ENCODE data around the gene IL1F10.

The IL1F10 gene

GRCh38 chr2:113028112-113028511 is 39.7 kb upstream of the IL1F10 start:
- peaks cover 72% of the 10 kb centered on the region for H3K27me3 ChIP-seq
- no peak for TF ChIP-seq CTCF (IDR thresholded peaks at IDR 0.05)
- H3K27ac ChIP-seq, result no peak overlapping the region
- no peak overlapping the region for H3K4me3 ChIP-seq (ENCODE audit: low read depth in 1 of 2, low read length in 1 of 2)
- no peaks in the 10 kb centered on the region for H3K4me1 ChIP-seq (ENCODE audit: control insufficient read depth in 1 of 2, insufficient read depth in 1 of 2, low read depth in 1 of 2, low read length in 1 of 2)
- no peaks in the 10 kb centered on the region for H3K36me3 ChIP-seq
- H3K9me3 ChIP-seq, result no peaks in the 10 kb centered on the region

GRCh38 chr2:113032737-113033136 is 35.0 kb upstream of the IL1F10 start:
- no peak overlapping the region for H3K27ac ChIP-seq
- peaks cover 48% of the 10 kb centered on the region for H3K27me3 ChIP-seq
- H3K36me3 ChIP-seq, result no peaks in the 10 kb centered on the region
- H3K9me3 ChIP-seq, result no peaks in the 10 kb centered on the region
- H3K4me1 ChIP-seq (ENCODE audit: control insufficient read depth in 1 of 2, insufficient read depth in 1 of 2, low read depth in 1 of 2, low read length in 1 of 2), result no peaks in the 10 kb centered on the region
- TF ChIP-seq CTCF (IDR thresholded peaks at IDR 0.05), result no peak
- no peak overlapping the region for H3K4me3 ChIP-seq (ENCODE audit: low read depth in 1 of 2, low read length in 1 of 2)

GRCh38 chr2:113034016-113034415 is 33.8 kb upstream of the IL1F10 start:
- Histone ChIP-seq H3K9me3 (no peaks in the 10 kb centered on the region), H3K27me3 (peaks cover 35% of the 10 kb centered on the region), H3K4me3 (ENCODE audit: low read depth in 1 of 2, low read length in 1 of 2) (no peak overlapping the region), H3K36me3 (no peaks in the 10 kb centered on the region), H3K27ac (no peak overlapping the region), H3K4me1 (ENCODE audit: control insufficient read depth in 1 of 2, insufficient read depth in 1 of 2, low read depth in 1 of 2, low read length in 1 of 2) (no peaks in the 10 kb centered on the region)
- TF ChIP-seq CTCF (IDR thresholded peaks at IDR 0.05), result no peak

- H3K4me1 ChIP-seq (ENCODE audit: control insufficient read depth in 1 of 2, insufficient read depth in 1 of 2, low read depth in 1 of 2, low read length in 1 of 2), result no peaks in the 10 kb centered on the region
- H3K27ac ChIP-seq, result no peak overlapping the region
- no peaks in the 10 kb centered on the region for H3K36me3 ChIP-seq
- H3K27me3 ChIP-seq, result peaks cover 20% of the 10 kb centered on the region
- no peak for TF ChIP-seq CTCF (IDR thresholded peaks at IDR 0.05)
- no peak overlapping the region for H3K4me3 ChIP-seq (ENCODE audit: low read depth in 1 of 2, low read length in 1 of 2)
- H3K9me3 ChIP-seq, result no peaks in the 10 kb centered on the region
Measured at GRCh38 chr2:113036763-113037162, 31.0 kb upstream of the IL1F10 start.

- H3K27me3 ChIP-seq, result peaks cover 16% of the 10 kb centered on the region
- no peaks in the 10 kb centered on the region for H3K36me3 ChIP-seq
- no peak overlapping the region for H3K4me3 ChIP-seq (ENCODE audit: low read depth in 1 of 2, low read length in 1 of 2)
- no peaks in the 10 kb centered on the region for H3K9me3 ChIP-seq
- no peak overlapping the region for H3K27ac ChIP-seq
- TF ChIP-seq CTCF (IDR thresholded peaks at IDR 0.05), result no peak
- H3K4me1 ChIP-seq (ENCODE audit: control insufficient read depth in 1 of 2, insufficient read depth in 1 of 2, low read depth in 1 of 2, low read length in 1 of 2), result no peaks in the 10 kb centered on the region
Measured at GRCh38 chr2:113038291-113038690, 29.5 kb upstream of the IL1F10 start.

GRCh38 chr2:113039158-113039557 is 28.6 kb upstream of the IL1F10 start:
- Histone ChIP-seq H3K36me3 (no peaks in the 10 kb centered on the region), H3K4me1 (ENCODE audit: control insufficient read depth in 1 of 2, insufficient read depth in 1 of 2, low read depth in 1 of 2, low read length in 1 of 2) (no peaks in the 10 kb centered on the region), H3K4me3 (ENCODE audit: low read depth in 1 of 2, low read length in 1 of 2) (no peak overlapping the region), H3K27ac (no peak overlapping the region), H3K9me3 (no peaks in the 10 kb centered on the region), H3K27me3 (peaks cover 13% of the 10 kb centered on the region)
- no peak for TF ChIP-seq CTCF (IDR thresholded peaks at IDR 0.05)

Data from neutrophil (primary cell).